Measurements from ENCODE around the gene RBM23.

DNA sequence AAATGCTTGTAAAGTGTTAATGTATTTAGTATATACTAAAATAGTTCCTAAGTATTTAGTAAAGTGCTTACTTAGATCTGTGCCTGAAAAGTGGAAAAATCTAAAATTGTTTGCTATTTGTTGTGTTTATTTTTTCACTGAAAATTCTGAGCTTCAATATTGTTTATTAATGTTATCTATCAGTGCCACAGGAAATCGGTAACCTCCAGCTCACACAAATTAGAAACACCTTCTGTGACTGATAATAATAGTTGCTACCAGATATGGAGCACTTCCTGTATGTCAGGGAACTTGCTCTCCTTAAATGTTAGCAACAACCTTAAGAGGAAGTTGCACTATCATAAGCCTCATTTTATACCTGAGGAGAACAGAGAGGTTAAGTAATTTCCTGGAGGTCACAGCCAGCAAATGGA lies 48.1 kb downstream of the RBM23 start:
- TF ChIP-seq, protein P1, sequence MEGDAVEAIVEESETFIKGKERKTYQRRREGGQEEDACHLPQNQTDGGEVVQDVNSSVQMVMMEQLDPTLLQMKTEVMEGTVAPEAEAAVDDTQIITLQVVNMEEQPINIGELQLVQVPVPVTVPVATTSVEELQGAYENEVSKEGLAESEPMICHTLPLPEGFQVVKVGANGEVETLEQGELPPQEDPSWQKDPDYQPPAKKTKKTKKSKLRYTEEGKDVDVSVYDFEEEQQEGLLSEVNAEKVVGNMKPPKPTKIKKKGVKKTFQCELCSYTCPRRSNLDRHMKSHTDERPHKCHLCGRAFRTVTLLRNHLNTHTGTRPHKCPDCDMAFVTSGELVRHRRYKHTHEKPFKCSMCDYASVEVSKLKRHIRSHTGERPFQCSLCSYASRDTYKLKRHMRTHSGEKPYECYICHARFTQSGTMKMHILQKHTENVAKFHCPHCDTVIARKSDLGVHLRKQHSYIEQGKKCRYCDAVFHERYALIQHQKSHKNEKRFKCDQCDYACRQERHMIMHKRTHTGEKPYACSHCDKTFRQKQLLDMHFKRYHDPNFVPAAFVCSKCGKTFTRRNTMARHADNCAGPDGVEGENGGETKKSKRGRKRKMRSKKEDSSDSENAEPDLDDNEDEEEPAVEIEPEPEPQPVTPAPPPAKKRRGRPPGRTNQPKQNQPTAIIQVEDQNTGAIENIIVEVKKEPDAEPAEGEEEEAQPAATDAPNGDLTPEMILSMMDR (IDR thresholded peaks at IDR 0.05; ENCODE audit: extremely low read depth in 1 of 2, insufficient read depth in 1 of 2, low read depth in 1 of 2, low read length in 2 of 2) = no peak
- TF ChIP-seq POLR2AphosphoS5 (IDR thresholded peaks at IDR 0.05; ENCODE audit: insufficient read depth, low read depth, low read length) (no peak), JUN (IDR thresholded peaks at IDR 0.05; ENCODE audit: borderline replicate concordance, insufficient read depth, insufficient read length, low read depth) (no peak), FOS (IDR thresholded peaks at IDR 0.05; ENCODE audit: borderline replicate concordance, insufficient read depth, low read length) (no peak), POLR2A (IDR thresholded peaks at IDR 0.05; ENCODE audit: low read depth, low read length) (no peak), EZH2 (IDR thresholded peaks at IDR 0.05; ENCODE audit: borderline replicate concordance, low read depth, low read length, severe bottlenecking) (no peak), GATA2 (IDR thresholded peaks at IDR 0.05; ENCODE audit: insufficient read depth, insufficient read length, low read depth, low read length) (no peak), MYC (IDR thresholded peaks at IDR 0.05; ENCODE audit: low read depth, low read length) (no peak)
- TF ChIP-seq, protein P2, sequence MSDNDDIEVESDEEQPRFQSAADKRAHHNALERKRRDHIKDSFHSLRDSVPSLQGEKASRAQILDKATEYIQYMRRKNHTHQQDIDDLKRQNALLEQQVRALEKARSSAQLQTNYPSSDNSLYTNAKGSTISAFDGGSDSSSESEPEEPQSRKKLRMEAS (IDR thresholded peaks at IDR 0.05; ENCODE audit: insufficient read depth, insufficient read length) = no peak

All from endothelial cell of umbilical vein (primary cell).